ENCODE results near the gene FAM162A.
"Not testable (repeated sequence)": the region's sequence is repeated elsewhere in the genome, so short reads cannot be mapped to it uniquely, and the experiment has no call there.

FAM162A gene, protein sequence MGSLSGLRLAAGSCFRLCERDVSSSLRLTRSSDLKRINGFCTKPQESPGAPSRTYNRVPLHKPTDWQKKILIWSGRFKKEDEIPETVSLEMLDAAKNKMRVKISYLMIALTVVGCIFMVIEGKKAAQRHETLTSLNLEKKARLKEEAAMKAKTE

DNA sequence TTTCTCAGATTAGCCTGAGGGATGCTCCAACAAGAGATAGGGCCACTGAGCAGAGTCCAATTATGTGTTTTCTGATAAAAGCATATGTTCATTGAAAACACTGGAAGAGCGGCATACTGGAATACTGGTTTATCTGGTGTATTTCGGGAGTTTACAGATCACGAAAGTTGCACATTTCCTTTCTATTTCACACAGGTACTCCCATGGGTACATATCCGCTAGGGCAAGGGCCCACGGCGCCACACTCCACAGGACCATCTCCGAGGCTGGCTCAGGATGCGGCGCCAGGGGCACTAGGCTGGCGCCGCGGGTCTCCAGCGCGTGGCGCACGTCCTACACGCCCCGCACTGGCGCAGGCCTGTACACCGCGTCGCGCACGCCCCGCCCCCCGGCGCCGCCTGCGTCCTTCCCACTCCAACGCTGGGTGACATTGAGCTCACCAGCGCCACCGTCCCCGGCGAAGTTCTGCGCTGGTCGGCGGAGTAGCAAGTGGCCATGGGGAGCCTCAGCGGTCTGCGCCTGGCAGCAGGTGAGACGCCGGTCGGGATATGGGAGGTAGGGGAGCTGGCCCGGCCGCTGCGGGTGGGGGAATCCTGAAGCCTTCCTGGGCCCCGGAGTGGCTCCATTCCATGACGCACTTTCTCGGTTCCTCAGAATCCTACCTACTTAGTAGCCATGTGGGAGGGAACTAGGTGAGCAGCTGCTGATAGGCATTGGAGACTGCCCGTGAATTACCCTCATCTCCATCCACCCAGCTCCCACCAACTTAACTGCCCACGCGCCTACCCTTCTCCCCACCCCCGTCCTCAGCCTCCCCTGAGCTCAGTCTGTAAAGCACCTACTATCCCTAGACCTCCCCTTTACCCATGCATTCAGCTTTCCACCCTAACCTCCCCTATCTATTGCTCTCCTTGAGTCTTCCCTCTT lies at the start of gene FAM162A:
FAM162A (plus strand) TSS at position 412 of the 927 bp plus-strand sequence; CDS start at position 496, 84 bp downstream.
- no peak for FAIRE-seq

DNA sequence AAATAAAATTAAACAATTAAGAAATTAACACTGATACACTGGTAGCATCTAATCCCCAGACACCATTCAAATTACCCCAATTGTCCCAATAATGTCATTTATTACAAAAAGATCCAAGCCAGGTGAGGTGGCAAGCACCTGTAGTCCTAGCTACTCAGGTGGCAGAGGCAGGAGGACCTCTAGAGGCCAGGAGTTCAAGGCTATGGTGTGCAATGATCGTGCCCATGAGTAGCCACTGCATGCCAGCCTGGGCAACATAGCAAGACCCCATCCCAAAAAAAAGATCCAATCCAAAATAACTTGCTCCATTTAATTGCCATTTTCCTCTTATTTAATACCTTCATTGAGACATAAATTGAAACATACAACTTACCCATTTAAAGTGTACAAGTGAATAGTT lies 41.2 kb upstream of the FAM162A start:
- no peak for FAIRE-seq

DNA sequence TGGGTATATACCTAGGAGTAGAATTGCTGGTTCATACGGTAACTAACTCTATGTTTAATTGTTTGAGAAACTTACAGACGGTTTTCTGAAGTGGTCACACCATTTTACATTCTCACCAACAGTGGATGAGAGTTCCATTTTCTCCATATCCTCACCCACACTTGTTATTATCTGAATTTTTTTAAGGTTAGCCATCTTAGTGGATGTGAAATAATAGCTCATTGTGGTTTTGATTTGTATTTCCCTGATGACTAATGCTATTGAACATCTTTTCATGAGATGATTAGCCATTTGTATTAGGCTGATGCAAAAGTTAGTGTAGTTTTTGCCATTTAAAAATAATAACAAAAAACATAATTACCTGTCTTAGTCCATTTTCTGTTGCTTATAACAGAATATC lies 40.3 kb upstream of the FAM162A start:
- FAIRE-seq: no peak

DNA sequence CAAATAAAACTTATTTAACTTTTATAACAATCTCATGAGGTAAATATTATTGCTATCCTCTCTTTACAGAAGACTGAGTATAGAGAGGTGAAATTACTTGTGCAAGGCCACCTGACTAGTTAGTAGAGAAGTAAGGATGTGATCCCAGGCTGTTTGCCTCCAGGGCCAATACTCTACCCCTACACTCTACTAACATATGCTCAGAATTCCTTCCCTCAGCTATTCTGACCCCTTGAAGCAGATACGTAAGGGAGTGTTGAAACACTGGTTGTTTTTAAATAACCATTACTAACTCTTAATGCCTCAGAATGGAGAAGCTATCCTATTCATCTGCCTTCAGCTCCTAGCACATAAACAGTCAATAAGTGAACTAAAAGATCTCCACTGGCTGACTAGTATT lies 34.8 kb upstream of the FAM162A start:
- no peak for FAIRE-seq

DNA sequence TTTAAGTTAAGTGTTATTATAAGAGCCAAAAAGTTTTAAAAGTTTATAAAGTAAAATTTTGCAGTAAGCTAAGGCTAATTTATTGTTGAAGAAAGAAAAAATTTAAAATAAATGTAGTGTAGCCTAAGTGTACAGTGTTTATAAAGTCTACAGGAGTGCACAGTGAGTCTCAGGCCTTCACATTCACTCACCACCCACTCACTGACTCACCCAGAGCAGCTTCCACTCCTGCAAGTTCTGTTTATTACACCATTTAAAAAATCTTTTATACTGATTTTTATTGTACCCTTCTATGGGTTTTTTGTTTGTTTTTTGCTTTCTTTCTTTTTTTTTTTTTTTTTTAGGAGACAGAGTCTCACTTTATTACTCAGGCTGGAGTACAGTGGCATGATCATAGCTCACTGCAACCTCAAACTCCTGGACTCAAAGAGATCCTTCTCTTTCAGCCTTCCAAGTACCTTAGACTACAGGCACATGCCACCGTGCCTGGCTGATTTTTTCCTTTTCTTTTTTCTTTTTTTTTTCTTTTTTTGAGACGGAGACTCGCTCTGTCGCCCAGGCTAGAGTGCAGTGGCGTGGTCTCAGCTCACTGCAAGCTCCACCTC lies 33.1 kb upstream of the FAM162A start:
- no peak for FAIRE-seq

DNA sequence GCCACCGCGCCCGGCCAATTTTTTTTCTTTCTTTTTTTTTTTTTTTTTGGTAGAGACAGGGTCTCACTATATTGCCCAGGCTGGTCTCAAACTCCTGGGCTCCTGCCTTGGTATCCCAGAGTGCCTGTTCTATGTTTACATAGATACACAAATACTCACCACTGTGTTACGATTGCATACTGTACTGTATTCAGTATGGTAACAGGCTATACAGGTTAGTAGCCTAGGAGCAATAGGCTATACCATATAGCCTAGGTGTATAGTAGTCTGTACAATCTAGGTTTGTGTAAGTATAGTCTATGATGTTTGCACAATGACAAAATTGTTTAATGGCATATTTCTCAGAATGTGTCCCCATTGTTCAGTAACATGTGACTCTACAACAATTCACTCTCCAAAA lies 32.4 kb upstream of the FAM162A start:
- FAIRE-seq: no peak

DNA sequence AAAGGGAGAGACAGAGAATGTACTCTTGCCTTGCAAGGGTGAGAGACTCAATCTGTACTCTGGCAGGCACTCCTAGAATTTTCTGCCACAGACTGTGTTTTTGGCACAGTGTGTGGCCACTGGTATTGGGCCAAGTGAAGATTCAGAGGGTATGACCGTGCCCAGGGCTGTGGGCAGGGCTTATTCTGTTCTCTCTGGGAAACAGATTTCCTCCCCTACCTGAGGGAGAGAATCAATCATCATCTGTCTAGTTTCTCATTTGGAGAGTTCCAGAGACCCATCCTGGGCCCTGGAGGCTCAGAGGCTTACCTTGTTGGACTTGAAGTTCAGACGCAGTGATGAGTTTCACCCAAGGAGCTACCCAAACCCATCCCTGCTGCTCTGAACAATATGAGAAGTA lies 30.8 kb upstream of the FAM162A start:
- no peak for FAIRE-seq

DNA sequence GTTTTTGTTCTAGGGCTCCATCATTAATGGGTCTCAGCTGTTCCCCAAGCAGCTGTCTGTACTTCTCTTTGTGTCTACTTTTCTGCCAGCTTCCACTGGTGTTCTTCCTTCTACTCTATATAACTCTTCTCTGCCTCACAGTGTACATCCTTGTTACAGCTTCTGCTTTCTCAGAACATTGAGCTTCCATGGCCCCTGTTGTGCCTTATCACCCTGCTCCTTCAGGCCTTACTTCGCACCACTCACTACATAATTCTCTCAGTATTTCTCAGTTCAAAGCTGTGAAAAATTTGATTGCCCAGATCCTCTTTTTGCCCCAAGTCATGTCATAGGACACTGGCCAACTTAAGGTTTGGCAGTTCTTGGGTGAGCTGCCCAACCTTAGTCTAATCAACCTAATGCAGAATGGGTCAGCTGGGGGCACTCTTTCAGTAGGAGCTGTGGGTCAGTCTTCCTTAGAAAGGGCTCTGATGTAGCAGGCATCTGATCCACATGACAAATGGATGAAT lies 30.0 kb upstream of the FAM162A start:
- FAIRE-seq: no peak

DNA sequence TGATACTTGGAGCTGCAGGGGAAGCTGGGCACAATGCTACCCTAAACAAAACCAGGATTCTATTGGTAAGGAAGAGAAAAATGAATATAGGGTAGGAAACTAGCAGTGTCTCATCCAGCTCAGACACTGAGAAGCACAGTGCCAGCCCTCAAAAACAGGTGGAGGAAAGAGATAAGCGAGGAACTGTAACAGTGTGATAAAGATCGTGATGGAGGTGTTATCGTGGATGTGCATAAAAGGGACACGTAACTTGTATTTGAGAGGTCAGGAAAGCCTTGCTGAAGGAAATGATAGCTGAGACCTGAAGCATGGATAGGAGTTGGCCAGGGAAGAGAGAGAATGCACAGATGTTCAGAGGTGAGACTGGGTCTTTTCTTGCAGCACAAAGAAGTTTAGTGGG lies 28.4 kb upstream of the FAM162A start:
- FAIRE-seq: no peak

DNA sequence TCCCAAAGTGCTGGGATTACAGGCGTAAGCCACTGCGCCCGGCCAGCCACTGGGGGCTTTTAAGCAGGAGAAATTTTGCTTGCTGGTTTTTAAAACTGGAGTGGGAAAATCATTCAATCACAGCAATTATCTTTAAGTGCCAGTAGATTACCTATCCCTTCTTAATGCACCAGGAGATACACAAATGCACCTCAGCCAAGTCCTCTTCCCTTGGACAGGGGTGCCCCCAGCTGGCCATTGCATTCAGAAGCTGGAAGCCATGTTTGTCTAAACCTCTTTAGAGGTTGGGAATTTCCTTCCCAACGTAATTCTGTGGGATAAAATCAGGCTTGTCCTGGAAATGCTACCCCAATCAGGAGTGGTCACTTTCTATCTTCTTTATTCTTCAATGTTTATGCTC lies 27.6 kb upstream of the FAM162A start:
- FAIRE-seq: peak; percentile 6

DNA sequence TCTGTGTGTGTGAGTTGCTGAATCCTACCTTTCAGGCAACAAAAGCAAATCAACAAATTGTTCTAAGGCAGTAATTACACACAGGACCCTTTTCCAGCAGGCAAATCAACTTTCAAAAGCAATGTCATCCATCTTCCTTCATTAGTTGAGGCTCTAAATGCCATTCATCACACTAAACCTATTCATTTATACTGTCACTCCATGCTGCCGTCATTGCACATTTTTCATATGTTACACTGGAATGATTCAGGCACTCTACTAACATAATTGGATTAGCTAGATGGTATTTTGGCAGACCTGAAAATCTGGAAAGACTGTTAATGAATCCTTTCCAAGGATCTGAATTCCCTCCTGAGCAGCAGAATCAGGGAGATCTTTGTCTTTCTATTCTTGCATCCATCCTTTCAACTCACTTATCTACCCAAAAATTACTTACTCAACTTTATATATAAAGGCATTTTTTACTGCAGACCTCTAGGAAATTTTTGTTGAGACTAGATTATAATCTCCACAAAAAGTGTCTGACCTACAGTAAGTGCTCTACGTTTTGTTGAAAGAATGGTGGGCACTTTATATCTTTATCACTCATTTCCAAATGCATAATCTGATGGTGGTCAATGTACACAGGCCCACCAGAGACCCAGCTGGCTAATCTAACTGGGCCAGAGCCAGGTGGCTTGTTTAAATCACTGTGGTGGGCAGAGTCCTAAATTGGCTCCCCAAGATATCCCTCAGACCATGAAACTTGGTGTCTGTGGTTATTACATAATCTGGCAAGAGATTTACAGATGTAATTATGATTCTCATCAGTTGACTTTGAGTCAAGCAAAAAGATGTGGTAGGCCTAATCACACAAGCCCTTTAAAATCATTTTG lies 25.9 kb upstream of the FAM162A start:
- no peak for FAIRE-seq

DNA sequence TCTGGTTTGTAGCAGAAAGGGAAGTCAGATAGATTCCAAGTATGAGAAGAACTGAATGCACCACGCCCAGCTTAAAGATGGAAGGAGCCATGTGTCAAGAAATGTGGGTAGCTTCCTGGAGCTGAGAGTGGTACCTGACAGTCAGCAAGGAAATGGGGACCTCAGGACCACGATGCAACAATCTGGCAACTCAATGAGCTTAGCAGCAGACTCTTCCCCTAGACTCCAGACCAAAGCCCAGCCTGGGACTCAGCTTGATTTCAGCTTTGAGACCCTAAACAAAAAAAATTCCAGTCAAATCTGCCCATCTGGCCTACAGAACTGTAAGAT lies 25.3 kb upstream of the FAM162A start:
- FAIRE-seq: no peak

DNA sequence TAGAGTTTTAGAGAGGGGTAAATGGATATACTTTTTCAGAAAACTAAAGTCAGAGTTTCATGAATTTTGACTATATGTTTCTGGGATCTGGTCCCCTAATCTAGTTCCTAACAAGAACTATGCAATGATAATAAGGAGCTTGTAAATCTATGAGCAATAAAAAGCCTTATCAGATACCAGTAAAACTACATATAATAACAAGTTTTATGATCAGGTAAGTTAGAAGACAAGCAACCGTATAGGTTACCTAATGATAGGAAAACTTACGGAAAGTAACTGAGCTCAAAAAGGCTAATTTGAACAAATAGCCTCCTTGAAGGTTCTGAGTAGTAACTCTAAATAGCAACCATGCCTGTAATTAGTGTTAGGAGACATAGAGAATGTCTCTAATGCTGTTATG lies 22.0 kb upstream of the FAM162A start:
- FAIRE-seq: no peak

DNA sequence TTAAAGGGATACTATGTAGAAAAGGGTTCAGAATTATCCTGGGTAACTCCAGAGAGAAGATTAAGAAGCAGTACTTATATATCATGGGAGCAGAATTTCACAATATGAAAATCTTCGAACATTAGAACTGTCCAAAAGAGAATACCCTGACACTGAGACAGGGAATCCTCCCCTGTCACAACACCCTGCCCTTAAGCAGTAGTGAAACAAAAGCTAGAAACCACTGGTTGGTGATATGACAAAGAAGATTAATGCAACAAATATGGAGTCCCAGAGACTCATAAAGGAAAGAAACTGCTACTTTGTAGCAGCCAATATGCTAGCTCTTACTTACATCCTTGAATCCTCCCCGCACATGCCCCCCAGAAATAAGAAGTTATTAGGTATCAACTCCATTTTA lies 19.5 kb upstream of the FAM162A start:
- FAIRE-seq: no peak

DNA sequence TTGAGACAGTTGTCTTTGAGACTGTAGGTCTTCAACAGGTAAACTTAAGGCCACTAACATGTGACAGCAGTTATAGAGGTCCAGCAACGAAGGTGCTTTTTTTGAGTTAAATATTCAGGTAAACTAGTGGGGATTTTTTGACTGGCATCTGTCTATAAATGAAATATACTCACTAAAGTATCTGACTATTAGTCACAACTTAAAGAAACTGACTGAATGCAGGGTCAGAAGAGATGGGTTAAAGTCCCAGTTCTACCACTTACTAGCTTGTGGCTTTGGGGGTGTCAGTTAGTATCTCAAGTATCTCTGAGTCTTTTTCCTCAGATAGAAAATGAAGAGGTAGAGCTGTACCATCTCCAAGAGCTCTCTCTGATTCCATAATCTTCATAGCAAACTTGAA lies 18.9 kb upstream of the FAM162A start:
- no peak for FAIRE-seq

DNA sequence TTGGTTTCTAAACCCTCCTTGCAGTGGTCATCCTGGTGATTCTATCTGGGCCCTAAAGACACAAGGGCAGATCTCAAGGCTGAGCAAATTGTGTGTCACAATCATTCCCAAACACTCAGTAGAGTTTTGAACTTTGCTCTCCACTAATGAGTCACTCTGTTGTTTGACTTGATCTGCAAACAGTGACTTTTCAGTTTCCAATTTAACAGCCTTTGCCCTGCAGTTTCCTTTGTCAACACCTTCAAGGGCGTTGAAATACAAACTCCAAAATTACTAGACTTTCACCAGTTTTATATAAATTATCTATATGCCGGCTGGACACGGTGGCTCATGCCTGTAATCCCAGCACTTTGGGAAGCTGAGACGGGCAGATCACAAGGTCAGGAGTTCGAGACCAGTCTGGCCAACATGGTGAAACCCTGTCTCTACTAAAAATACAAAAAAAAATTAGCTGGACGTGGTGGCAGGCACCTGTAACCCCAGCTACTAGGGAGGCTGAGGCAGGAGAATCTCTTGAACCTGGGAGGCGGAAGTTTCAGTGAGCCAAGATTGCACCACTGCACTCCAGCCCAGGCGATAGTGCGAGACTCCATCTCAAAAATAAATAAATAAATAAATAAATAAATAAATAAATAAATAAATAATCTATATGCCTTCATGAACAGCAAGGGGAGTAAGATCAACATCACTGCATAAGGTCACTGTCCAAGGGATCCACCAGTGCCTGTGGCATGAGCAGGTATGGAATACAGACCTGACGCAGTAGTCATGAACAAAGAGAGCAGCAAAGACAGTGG lies 18.2 kb upstream of the FAM162A start:
- not testable (repeated sequence) for FAIRE-seq

DNA sequence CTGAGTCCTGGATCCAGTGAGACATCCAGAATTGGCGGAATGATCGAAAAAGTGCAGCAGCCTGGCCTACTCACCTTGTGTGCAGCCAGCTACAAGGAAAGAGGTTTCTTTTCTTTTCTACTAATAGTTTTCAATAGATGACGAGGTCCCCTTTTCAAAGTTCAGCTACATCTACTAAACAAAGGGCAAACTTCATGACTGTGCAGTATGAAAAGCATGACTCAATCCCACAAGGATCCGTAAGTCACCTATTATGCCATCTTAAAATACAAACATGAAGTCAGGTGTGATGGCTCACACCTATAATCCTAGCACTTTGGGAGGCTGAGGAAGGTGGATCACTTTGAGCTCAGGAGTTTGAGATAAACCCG lies 17.6 kb upstream of the FAM162A start:
- no peak for FAIRE-seq

DNA sequence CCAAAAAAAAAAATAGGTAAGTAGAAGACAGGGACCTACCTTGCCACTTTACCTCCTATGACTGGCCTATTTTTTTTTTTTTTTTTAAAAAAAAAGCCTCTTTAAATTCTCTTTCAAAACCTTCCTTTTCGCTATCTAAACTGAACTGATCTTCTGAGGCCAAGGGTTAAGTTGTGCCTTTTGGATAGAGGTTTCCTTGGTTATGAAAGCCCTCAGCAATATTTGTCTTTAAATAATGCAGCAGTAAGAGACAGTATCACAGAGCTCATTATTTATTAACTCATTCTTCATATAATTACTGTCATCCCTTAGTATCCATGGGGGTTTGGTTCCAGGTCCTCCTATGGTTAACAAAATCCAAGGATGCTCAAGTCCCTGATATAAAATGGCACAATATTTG lies 9.9 kb upstream of the FAM162A start:
- FAIRE-seq: no peak

DNA sequence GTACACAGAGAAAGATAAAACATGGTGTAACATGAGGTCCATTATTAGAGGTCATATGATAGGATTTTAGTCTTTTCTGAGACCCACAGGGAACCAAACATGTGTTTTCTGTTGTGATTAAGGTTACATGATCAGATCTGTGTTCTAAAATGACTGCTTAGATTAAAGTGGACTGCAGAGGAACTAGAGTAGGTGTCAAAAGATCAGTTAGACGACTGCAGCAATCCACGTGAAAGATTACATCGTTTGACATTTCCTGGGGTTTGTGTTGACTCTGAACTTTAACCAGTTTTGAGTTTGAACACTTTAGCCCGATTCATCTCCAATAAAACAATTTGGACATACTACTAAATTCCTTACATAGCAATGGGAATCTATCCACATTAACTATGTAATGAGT lies 6.0 kb upstream of the FAM162A start:
- no peak for FAIRE-seq

DNA sequence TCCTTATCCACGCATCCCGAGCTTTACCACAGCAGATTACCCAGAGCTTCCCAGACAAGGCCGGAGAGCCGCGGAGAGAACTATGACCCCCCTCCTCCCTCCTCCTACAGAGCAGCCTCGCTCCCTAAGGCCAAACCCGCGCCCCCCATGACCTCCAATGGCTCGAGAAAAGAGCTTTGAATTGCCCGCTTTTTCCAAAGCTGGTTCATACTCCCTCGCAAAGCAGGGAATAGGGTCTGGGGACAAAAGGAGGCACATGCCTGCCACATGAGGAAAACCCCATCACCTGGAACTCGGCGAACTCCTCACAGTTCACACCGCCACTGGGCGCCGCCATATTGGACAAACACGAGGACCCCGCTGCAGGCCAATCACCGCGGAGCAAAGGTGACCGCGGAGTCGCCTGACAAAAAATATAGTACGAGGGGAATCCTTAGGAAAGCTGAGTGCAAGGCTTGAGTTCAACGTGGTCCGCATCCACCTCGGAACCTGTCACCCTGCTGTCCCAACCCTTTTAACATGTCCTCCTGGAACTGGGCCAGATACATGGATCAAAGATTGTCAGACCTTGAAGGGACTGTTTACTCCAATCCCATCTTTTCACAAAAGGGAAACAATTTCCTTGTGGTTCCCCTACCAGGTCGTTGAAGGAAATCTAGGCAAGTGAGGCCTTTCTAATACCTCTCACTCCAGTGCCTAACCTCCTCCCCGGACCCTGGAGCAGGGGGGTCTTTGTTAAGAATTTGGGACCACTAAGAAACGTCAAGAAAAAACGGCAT lies 905 bp upstream of the FAM162A start, which contains the start of gene MIX23:
MIX23 (minus strand) TSS at position 344 of the 779 bp plus-strand sequence; CDS start at position 337, 7 bp downstream.
- peak; percentile 85 for FAIRE-seq

DNA sequence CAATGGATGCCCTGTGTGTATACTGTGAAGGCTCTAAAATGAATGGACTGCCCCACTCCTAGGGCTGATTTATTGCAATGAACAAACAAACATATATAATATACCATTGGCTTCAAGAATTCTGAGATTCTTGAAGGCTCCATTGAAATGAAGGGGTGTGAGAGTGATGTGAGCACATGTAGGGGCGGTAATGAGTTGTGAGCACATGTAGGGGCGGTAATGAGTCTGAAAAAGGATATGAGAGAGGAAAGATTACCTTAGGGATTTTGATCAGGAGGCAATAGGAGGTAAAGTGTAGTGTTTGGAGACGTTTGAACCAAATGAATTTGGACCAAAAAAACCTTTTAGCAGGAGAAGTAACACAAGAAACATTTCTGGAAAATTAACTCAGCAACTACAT lies 3.7 kb downstream of the FAM162A start:
- no peak for FAIRE-seq
